CD14-positive monocyte (primary cell): ENCODE measurements around the gene GALNT4. TPM values are rescaled to one million over a fixed set of nuclear protein-coding genes. Genes with fewer than 3 reads are reported as not detected.
A peak's percentile ranks its signal among the peaks of the same experiment; 100 is the strongest.

Experiments
- DNase-seq, 3 donors: peaks; one replicate each; pipeline ENCODE4 v3.0.0-alpha.2; 2011 to 2022
- H2AFZ ChIP-seq: 2 replicates; pipeline ENCODE4 v1.6.0; 2012; ENCODE audit warnings: mild to moderate bottlenecking, low read depth, low read length, inconsistent platforms; ENCODE audit not compliant: insufficient read depth, poor library complexity, severe bottlenecking
- H3K27ac ChIP-seq, 2 donors: 1 replicate in 1 of 2; 2 replicates in 1 of 2; pipeline ENCODE4 v1.5.1; 2012 to 2013; ENCODE audit warnings: low read length in 2 of 2, control low read depth in 1 of 2, inconsistent platforms in 1 of 2, low read depth in 1 of 2, mild to moderate bottlenecking in 1 of 2
- H3K27me3 ChIP-seq, 2 donors: one replicate each; pipeline versions ENCODE4 v1.6.0 to v1.6.1; 2011 to 2013; ENCODE audit warnings: low read length in 2 of 2; ENCODE audit not compliant: control insufficient read depth in 2 of 2, insufficient read depth in 2 of 2
- H3K36me3 ChIP-seq, 2 donors: replicated peaks in 1 of 2; 1 replicate in 1 of 2; 2 replicates in 1 of 2; pipeline versions ENCODE4 v1.5.1 to v1.6.1; 2012 to 2013; ENCODE audit warnings: low read length in 2 of 2, control low read depth in 1 of 2, inconsistent platforms in 1 of 2, mild to moderate bottlenecking in 1 of 2; ENCODE audit not compliant: insufficient read depth in 2 of 2, control insufficient read depth in 1 of 2
- H3K4me1 ChIP-seq, 2 donors: 1 replicate in 1 of 2; 2 replicates in 1 of 2; pipeline versions ENCODE4 v1.5.1 to v1.6.1; 2012 to 2013; ENCODE audit warnings: low read length in 2 of 2, control low read depth in 1 of 2, inconsistent platforms in 1 of 2, mild to moderate bottlenecking in 1 of 2, moderate library complexity in 1 of 2; ENCODE audit not compliant: insufficient read depth in 2 of 2, control insufficient read depth in 1 of 2
- H3K4me2 ChIP-seq: replicated peaks from 2 replicates; pipeline ENCODE3; 2012; ENCODE audit warnings: low read length, moderate library complexity, mild to moderate bottlenecking; ENCODE audit not compliant: poor library complexity, severe bottlenecking; ENCODE audit errors: extremely low read depth
- H3K4me3 ChIP-seq, 3 experiments: fragments of 200-600 bp in 1 of 3; sonication (generic) in 1 of 3; replicated peaks in 1 of 3; 1 replicate in 2 of 3; 2 replicates in 1 of 3; pipeline ENCODE4 v1.5.1; 2011 to 2013; ENCODE audit warnings: low read length in 3 of 3, mild to moderate bottlenecking in 3 of 3, control low read depth in 2 of 3, low read depth in 2 of 3, inconsistent platforms in 1 of 3, moderate library complexity in 1 of 3
- H3K79me2 ChIP-seq: 2 replicates; pipeline ENCODE4 v1.6.0; 2012; ENCODE audit warnings: mild to moderate bottlenecking, control low read depth, inconsistent platforms, low read length, moderate library complexity; ENCODE audit not compliant: insufficient read depth
- H3K9ac ChIP-seq: 2 replicates; pipeline ENCODE4 v1.6.0; 2017; ENCODE audit warnings: low read length, mild to moderate bottlenecking; ENCODE audit not compliant: insufficient read depth, poor library complexity, severe bottlenecking
- H3K9me3 ChIP-seq, 2 donors: replicated peaks in 1 of 2; 1 replicate in 1 of 2; 2 replicates in 1 of 2; pipeline versions ENCODE4 v1.5.1 to v1.6.1; 2012 to 2013; ENCODE audit warnings: low read length in 2 of 2, control low read depth in 1 of 2; ENCODE audit not compliant: control insufficient read depth in 1 of 2, insufficient read depth in 1 of 2
- H4K20me1 ChIP-seq: 2 replicates; pipeline ENCODE4 v1.6.0; 2012; ENCODE audit warnings: mild to moderate bottlenecking, low read length, control low read depth, moderate library complexity; ENCODE audit not compliant: insufficient read depth
- H3K27ac Mint-ChIP-seq, 7 donors: one replicate each; pipeline ENCODE4 v1.8.0; 2020; ENCODE audit warnings: mild to moderate bottlenecking in 7 of 7, mixed read lengths in 7 of 7, moderate library complexity in 6 of 7, inconsistent platforms in 2 of 7
- H3K27me3 Mint-ChIP-seq, 3 donors: one replicate each; pipeline ENCODE4 v1.8.0; 2021 to 2022; ENCODE audit warnings: low read depth in 3 of 3, mild to moderate bottlenecking in 3 of 3, mixed read lengths in 3 of 3, moderate library complexity in 3 of 3, inconsistent platforms in 1 of 3
- H3K36me3 Mint-ChIP-seq, 2 donors: one replicate each; pipeline ENCODE4 v1.8.0; 2020; ENCODE audit warnings: mixed read lengths in 2 of 2, inconsistent platforms in 1 of 2, mild to moderate bottlenecking in 1 of 2
- H3K4me1 Mint-ChIP-seq: one replicate; pipeline ENCODE4 v1.8.0; 2020; ENCODE audit warnings: mild to moderate bottlenecking, mixed read lengths
- H3K4me3 Mint-ChIP-seq, 2 donors: one replicate each; pipeline ENCODE4 v1.8.0; 2020; ENCODE audit warnings: mild to moderate bottlenecking in 2 of 2, mixed read lengths in 2 of 2, moderate library complexity in 1 of 2
- H3K9me3 Mint-ChIP-seq, 7 donors: one replicate each; pipeline ENCODE4 v1.8.0; 2020 to 2022; ENCODE audit warnings: mixed read lengths in 7 of 7, mild to moderate bottlenecking in 6 of 7, moderate library complexity in 6 of 7, inconsistent platforms in 2 of 7
- CTCF ChIP-seq: fragments of 200-600 bp; IDR thresholded peaks from one replicate; pipeline ENCODE4 v1.8.0; 2022; ENCODE audit warnings: antibody characterized with exemption, mild to moderate bottlenecking
- WGBS: methylation state at CpG from one replicate; pipeline ENCODE4 v1.1.5; 2013; ENCODE audit warnings: missing lambda C conversion rate; ENCODE audit not compliant: insufficient coverage; 5-methylcytosine and 5-hydroxymethylcytosine counted together
- intact Hi-C, 2 donors: fragments of 100-400 bp; cut with micrococcal nuclease; formaldehyde crosslinking; loops; one replicate each; pipeline versions ENCODE4 v1.15.0 to v1.15.1; 2023
- polyA plus RNA-seq, 3 donors: library from polyadenylated mRNA; depleted of rRNA in 1 of 3; unstranded in 2 of 3; stranded (reverse) in 1 of 3; fragments of 300-500 nt in 2 of 3; fragments of >200 nt in 1 of 3; fragmentation: Illumina TruSeq in 2 of 3; gene quantifications; 1 replicate in 2 of 3; 2 replicates in 1 of 3; pipeline ENCODE4 v1.2.3, GENCODE V29; 2012 to 2021

GALNT4 gene
- polyA plus RNA-seq, 3 donors, result 3.7 to 12.9 (median 10.7) TPM

- 4% methylated on average over 1 of the region's 1 CpG for WGBS
- Mint-ChIP-seq H3K27ac (no peak overlapping the region), H3K36me3 (peaks cover 4 to 15% of the 10 kb centered on the region in 2 donors), H3K27me3 (peaks cover 0 to 3% (median 0%) of the 10 kb centered on the region in 3 donors), H3K9me3 (no peaks in the 10 kb centered on the region), H3K4me1 (peaks cover 12% of the 10 kb centered on the region), H3K4me3 (no peak overlapping the region)
- Histone ChIP-seq H3K79me2 (peaks cover 2% of the 10 kb centered on the region), H3K27me3 (no peaks in the 10 kb centered on the region), H2AFZ (no peak overlapping the region), H4K20me1 (peaks cover 11% of the 10 kb centered on the region), H3K4me2 (no peak overlapping the region), H3K27ac (no peak overlapping the region), H3K4me1 (peaks cover 11 to 14% of the 10 kb centered on the region in 2 donors), H3K4me3 (no peak overlapping the region), H3K36me3 (no peaks in the 10 kb centered on the region), H3K9me3 (no peaks in the 10 kb centered on the region), H3K9ac (no peak overlapping the region)
- intact Hi-C loops, result no loop called here
- no peak for TF ChIP-seq CTCF
- DNase-seq, result peak; percentile 36 to 56 (median 38)
These were observed 9.8 kb downstream of the GALNT4 start for GRCh38 chr12:89514751-89515150.

DNA sequence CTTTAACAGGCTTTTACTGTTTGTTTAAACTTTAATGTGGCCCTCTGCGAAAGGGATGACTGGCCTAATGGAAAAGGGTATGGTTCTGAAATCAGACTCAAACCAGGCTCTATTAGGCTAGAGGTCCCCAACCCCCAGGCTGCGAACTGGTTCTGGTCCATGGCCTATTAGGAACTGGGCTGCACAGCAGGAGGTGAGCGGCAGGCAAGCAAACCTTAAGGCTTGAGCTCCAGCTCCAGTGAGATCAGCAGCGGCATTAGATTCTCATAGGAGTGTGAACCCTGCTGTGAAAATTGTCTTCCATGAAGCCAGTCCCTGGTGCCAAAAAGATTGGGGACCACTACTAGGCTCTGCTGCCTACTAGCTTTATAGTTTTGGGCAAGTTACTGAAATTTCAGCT lies 11.1 kb downstream of the GALNT4 start:
- Mint-ChIP-seq H3K4me1 (peaks cover 11% of the 10 kb centered on the region), H3K4me3 (no peak overlapping the region), H3K27me3 (peaks cover 0 to 3% (median 0%) of the 10 kb centered on the region in 3 donors), H3K27ac (no peak overlapping the region), H3K9me3 (no peaks in the 10 kb centered on the region), H3K36me3 (peaks cover 4 to 15% of the 10 kb centered on the region in 2 donors)
- no peak for DNase-seq
- no peaks in the 10 kb centered on the region for H3K79me2 ChIP-seq
- no peak overlapping the region for H3K9ac ChIP-seq
- 97% methylated on average over 4 of the region's 4 CpGs for WGBS
- H3K36me3 ChIP-seq, result no peaks in the 10 kb centered on the region
- peaks cover 5% of the 10 kb centered on the region for H4K20me1 ChIP-seq
- no peak overlapping the region for H2AFZ ChIP-seq
- H3K4me3 ChIP-seq, result no peak overlapping the region
- intact Hi-C loops, result no loop called here
- no peak overlapping the region for H3K27ac ChIP-seq
- H3K4me1 ChIP-seq, result peaks cover 11 to 14% of the 10 kb centered on the region in 2 donors
- H3K9me3 ChIP-seq, result no peaks in the 10 kb centered on the region
- TF ChIP-seq CTCF, result no peak
- H3K27me3 ChIP-seq, result no peaks in the 10 kb centered on the region
- no peak overlapping the region for H3K4me2 ChIP-seq
